Psoas muscle (tissue), 8 donors: ENCODE data around the gene TUT1. TPM values are rescaled to one million over a fixed set of nuclear protein-coding genes. Genes with fewer than 3 reads are reported as not detected.

ENCODE experiments used
- ATAC-seq, 4 donors: fragments of 200-7000 bp; cut with Tn5 transposase; one replicate each; pipeline ENCODE4 v1.9.1; 2020; ENCODE audit warnings: moderate library complexity in 3 of 4, mild to moderate bottlenecking in 2 of 4
- DNase-seq, 2 donors: peaks; one replicate each; pipeline ENCODE4 v3.0.0-alpha.2; 2020
- H3K27ac ChIP-seq: fragments of 200-600 bp; one replicate; pipeline ENCODE4 v1.8.0; 2022
- H3K27me3 ChIP-seq, 3 donors: fragments of 200-600 bp in 1 of 3; one replicate each; pipeline versions ENCODE4 v1.6.1 to v1.8.0; 2013 to 2022; ENCODE audit warnings: low read length in 2 of 3, mild to moderate bottlenecking in 2 of 3, moderate library complexity in 1 of 3; ENCODE audit not compliant: insufficient read depth in 3 of 3
- H3K36me3 ChIP-seq, 2 donors: fragments of 200-600 bp in 1 of 2; one replicate each; pipeline versions ENCODE4 v1.6.1 to v1.8.0; 2013 to 2022; ENCODE audit warnings: low read depth in 1 of 2, mild to moderate bottlenecking in 1 of 2, moderate library complexity in 1 of 2; ENCODE audit not compliant: insufficient read depth in 1 of 2
- H3K4me1 ChIP-seq: fragments of 200-600 bp; one replicate; pipeline ENCODE4 v1.8.0; 2022
- H3K4me3 ChIP-seq: fragments of 200-600 bp; one replicate; pipeline ENCODE4 v1.8.0; 2022; ENCODE audit warnings: mild to moderate bottlenecking
- H3K9me3 ChIP-seq: fragments of 200-600 bp; one replicate; pipeline ENCODE4 v1.8.0; 2022
- whole genome bisulfite sequencing, 3 donors: extraction: QIAGEN DNeasy Blood & Tissue Kit; methylation state at CpG; one replicate each; pipeline versions ENCODE4 v1.1.6 to v1.1.7; 2013; 5-methylcytosine and 5-hydroxymethylcytosine counted together
- intact Hi-C, 2 donors: fragments of 100-400 bp; cut with DNase I; formaldehyde crosslinking; loops; one replicate each; pipeline versions ENCODE4 v1.11.0 to v1.14.2; 2022
- polyA plus RNA-seq, 3 donors: library from polyadenylated mRNA; stranded (reverse); fragments of 200-250 nt; gene quantifications; one replicate each; pipeline ENCODE4 v1.2.3, GENCODE V29; 2013
- total RNA-seq, 4 donors: library from RNA; stranded (reverse); fragmentation: NEBNext Ultra II Directional in 2 of 4; extraction: Animal tissue kit (Norgen Biotek cat#: 25700) in 2 of 4; gene quantifications; one replicate each; pipeline versions ENCODE4 v1.2.1 to v1.2.4, GENCODE V29; 2021 to 2023
- TF ChIP-seq, protein P1 (sequence below): fragments of 200-600 bp; IDR thresholded peaks from one replicate; pipeline ENCODE4 v1.8.0; 2022; ENCODE audit warnings: antibody characterized with exemption
- donor health status: healthy with polysubstance abuse.
- donor health status: DM: no; HTN: no; CAD: no; lungs with moderate emphysema.
- donor health status: Bipolar disorder and iron deficiency.
- donor health status: healthy.
- donor health status: DM: yes; HTN: yes; CAD: no.
- donor health status: DM: no; HTN: no; CAD: no.
- donor health status: DM: no; HTN: no; CAD: no.
- donor health status: DM: yes; HTN: yes; CAD: no.

The TUT1 gene
- total and polyA plus RNA-seq, 7 donors: 12.1 to 23.7 (median 15.5) TPM

DNA sequence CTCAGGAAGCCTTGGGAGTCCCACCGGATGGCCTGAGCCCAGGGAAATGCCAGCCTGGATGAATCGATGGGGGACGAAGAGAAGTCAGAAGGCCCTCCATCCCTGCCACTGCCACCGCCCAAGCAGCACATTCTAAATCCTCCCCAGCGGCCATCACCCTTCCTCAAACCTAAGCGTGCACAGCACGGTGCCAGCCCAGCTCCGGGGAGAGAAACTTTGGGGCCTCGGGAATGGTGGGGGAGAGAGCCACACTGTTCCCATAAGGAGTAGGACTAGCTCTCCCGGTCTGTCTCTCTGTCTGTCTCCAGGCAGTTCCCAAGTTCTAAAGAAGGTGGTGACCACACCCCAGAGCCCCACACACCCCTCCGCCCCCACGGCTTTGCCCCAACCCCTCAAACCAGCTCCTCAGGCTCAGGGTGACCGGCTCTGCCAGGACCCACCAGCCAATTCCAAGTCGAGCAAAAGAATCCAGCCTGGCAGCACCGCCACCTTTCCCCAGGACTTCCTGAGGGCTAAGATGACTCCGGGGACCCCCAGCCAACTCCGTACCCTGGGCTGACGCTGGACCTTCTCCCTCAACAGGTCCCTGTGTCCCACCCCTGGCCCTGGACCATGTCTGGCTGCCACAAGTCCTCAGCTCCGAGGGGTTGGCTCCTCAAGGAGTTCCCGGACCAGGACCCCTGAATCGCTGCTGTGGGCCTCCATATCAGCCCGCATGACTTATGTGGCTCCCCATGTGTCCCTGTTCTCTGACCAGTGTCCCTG lies 47.5 kb downstream of the TUT1 start:
- Histone ChIP-seq H3K4me1 (peaks cover 66% of the 10 kb centered on the region), H3K4me3 (peak overlapping the region; percentile 91), H3K27ac (peak overlapping the region; percentile 99), H3K36me3 (peaks cover 0 to 2% of the 10 kb centered on the region in 2 donors), H3K27me3 (no peaks in the 10 kb centered on the region), H3K9me3 (no peaks in the 10 kb centered on the region)
- TF ChIP-seq, protein P1, sequence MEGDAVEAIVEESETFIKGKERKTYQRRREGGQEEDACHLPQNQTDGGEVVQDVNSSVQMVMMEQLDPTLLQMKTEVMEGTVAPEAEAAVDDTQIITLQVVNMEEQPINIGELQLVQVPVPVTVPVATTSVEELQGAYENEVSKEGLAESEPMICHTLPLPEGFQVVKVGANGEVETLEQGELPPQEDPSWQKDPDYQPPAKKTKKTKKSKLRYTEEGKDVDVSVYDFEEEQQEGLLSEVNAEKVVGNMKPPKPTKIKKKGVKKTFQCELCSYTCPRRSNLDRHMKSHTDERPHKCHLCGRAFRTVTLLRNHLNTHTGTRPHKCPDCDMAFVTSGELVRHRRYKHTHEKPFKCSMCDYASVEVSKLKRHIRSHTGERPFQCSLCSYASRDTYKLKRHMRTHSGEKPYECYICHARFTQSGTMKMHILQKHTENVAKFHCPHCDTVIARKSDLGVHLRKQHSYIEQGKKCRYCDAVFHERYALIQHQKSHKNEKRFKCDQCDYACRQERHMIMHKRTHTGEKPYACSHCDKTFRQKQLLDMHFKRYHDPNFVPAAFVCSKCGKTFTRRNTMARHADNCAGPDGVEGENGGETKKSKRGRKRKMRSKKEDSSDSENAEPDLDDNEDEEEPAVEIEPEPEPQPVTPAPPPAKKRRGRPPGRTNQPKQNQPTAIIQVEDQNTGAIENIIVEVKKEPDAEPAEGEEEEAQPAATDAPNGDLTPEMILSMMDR: no peak
- intact Hi-C loops: loop anchor here (2.0 to 5.0 kb wide), 7 partner anchors 17 to 147 kb away; no protein-coding TSS in a partner anchor
- peak in 1 of 2 donors; percentile 24 for DNase-seq
- WGBS, 3 donors: 4 to 21% (median 10%) methylated on average over 22 of the region's 22 CpGs
- no peak for ATAC-seq

DNA sequence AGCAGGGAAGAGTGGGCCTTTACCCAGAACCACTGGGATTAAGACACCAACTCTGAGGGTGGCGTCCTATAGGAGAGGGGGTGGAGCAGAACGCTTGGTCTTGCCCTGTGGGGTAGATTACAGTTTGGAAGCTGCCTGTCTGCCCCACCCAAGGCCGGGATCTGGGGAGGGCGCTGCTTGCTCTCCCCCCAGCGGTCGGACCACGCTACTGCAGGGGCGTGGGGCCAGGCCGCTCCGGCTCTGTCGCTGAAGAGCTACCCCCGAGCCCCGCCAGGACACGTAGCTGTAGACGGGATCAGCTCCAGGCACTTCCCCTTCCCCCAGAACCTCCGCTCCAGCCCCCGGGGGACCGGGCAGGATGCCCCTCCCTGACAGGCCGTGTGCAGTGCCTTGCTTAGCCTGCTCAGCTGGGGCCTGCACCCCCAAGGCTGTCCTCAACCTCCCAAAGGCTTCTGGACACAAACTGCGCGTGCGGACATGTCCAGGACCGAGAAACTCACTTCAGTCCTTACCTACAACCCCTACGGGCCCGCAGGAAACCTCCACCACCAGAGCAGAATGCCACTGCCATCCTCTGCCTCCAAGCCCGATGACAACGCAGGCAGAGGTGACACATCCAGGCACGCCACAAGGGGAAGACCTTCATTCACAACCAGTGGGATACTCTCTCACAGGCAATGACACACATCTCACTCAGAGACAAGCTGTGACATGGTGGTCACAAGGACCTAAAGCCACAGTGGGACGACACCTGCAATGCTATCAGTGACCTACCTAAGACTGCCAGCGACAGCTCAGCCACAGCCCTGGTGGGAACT lies 48.4 kb downstream of the TUT1 start:
- Histone ChIP-seq H3K27ac (peak overlapping the region; percentile 99), H3K4me3 (peak overlapping the region; percentile 91), H3K9me3 (no peaks in the 10 kb centered on the region), H3K27me3 (no peaks in the 10 kb centered on the region), H3K36me3 (peaks cover 0 to 2% of the 10 kb centered on the region in 2 donors), H3K4me1 (peaks cover 66% of the 10 kb centered on the region)
- ATAC-seq (peak; percentile 57 to 64 (median 58)), DNase-seq (peak; percentile 84 to 94)
- 2% methylated on average over 30 of the region's 30 CpGs for WGBS, 3 donors
- intact Hi-C loops: loop anchor here (2.0 to 5.0 kb wide), 6 partner anchors 34 to 146 kb away; no protein-coding TSS in a partner anchor
- TF ChIP-seq, protein P1: peak; percentile 100

DNA sequence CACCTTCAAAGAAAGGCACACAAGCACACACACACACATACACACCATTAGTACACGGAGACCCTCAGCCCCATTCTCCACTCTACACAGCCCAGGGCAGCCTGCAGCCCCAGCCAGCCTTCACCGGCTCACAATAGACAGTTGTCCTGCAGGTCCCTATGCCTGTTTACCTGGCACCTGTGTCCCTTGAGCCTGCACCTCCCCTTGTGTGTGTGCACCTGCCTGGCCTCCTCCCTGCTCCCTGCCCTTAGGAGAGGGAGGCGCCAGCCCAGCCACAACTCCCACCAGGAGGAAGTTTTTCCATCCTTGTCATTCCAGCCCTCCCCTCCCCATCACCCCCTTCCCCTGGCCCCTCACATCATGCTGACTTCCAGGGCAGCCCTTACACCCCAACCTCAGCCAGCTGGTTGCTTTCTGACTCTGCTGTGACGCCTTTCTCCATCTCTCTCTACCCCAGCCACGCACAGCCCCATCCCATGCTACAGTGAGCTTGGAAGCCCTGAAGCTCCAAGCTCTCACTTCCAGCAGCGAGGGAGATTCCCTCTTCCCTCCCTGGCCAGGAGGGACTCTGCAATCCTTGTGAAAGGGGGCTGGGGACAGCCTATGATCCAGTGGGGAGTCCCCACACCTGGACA lies 49.1 kb downstream of the TUT1 start:
- WGBS, 3 donors: 24 to 45% (median 37%) methylated on average over 6 of the region's 6 CpGs
- TF ChIP-seq, protein P1: no peak
- H3K27me3 ChIP-seq: no peaks in the 10 kb centered on the region
- H3K4me3 ChIP-seq: peak overlapping the region; percentile 91
- H3K4me1 ChIP-seq: peaks cover 73% of the 10 kb centered on the region
- no peak for DNase-seq
- H3K9me3 ChIP-seq: no peaks in the 10 kb centered on the region
- ATAC-seq: no peak
- peaks cover 0 to 2% of the 10 kb centered on the region in 2 donors for H3K36me3 ChIP-seq
- intact Hi-C loops: loop anchor here (2.0 to 5.0 kb wide), 6 partner anchors 33 to 145 kb away; no protein-coding TSS in a partner anchor
- H3K27ac ChIP-seq: peak overlapping the region; percentile 99

DNA sequence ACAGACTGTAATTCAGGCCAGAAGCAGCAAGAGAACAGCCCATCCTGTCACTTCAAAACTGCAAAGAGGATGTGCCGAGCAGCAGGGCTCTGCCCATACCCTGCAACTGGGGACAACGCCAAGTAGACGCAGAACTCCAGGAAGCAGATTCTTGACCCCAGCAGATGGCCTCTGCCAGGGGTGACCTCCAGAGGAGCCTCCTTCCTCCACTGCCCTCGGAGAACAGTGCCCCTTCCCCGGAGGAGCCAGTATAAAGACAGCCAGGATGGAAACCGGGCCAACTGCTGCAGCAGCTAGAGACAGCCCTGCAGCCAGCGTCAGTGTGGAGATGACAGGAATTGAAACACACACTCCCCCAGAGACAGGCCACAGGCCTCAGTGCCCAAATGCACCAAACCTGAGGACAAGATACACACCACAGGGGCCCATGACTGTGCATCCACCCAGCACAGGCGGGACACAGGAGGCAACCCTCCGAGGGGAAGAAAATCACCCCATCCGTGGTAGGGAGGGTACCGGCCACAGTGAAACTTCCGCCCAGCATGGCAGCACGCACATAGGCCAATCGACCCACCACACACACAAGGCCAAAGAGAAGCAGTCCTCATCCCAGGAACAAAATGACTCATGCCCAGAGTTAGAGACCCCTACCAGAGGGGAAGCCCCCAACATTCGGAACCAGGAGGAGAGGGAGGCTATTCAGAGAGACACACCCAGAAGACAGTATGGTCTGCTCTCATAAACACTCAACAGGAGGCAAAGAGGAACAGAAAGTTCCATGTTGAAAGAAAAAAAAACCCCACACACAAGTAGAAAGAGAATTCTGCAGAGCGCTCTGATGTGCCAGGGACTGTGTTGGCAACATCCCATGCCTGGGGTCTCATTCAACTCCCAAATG lies 50.3 kb downstream of the TUT1 start:
- Histone ChIP-seq H3K36me3 (peaks cover 2 to 6% of the 10 kb centered on the region in 2 donors), H3K27ac (peak overlapping the region; percentile 99), H3K27me3 (no peaks in the 10 kb centered on the region), H3K9me3 (no peaks in the 10 kb centered on the region), H3K4me3 (peak overlapping the region; percentile 91), H3K4me1 (peaks cover 78% of the 10 kb centered on the region)
- TF ChIP-seq, protein P1: no peak
- no peak for ATAC-seq
- intact Hi-C loops: loop anchor here (5.0 kb wide), 3 partner anchors 39 to 144 kb away; no protein-coding TSS in a partner anchor
- DNase-seq: peak; percentile 48 to 71
- 13 to 26% (median 14%) methylated on average over 16 of the region's 16 CpGs for WGBS, 3 donors
